ENCODE measurements around the gene FRMPD4. TPM values are rescaled to one million over a fixed set of nuclear protein-coding genes. Genes with fewer than 3 reads are reported as not detected.
A peak's percentile ranks its signal among the peaks of the same experiment; 100 is the strongest.
"Not testable (repeated sequence)": the region's sequence is repeated elsewhere in the genome, so short reads cannot be mapped to it uniquely, and the experiment has no call there.

Gene FRMPD4
- total RNA-seq, 1 experiment from 2014 or later, result not detected

GRCh38 chrX:12542251-12542650, 404.0 kb downstream of the FRMPD4 start:
- CTCF ChIA-PET; H3K9me3 ChIP-seq (ENCODE audit: insufficient read depth, low read depth): not testable (repeated sequence)

GRCh38 chrX:12548341-12548740, 410.1 kb downstream of the FRMPD4 start:
- H3K79me2 ChIP-seq (ENCODE audit: low read depth), result no peaks in the 10 kb centered on the region
- no peak overlapping the region for H3K4me3 ChIP-seq
- no peak overlapping the region for H3K4me2 ChIP-seq
- intact Hi-C loops (cut with micrococcal nuclease; ENCODE audit: unreplicated experiment), result no loop called here
- no peaks in the 10 kb centered on the region for H3K9me2 ChIP-seq (ENCODE audit: insufficient read depth)
- DNase-seq, result no peak
- ChIA-PET POLR2A (ENCODE audit: unreplicated experiment) (interaction anchor here (0.6 kb wide), 1 partner anchor 1104 kb away, joined by 6 read pairs; no protein-coding TSS in a partner anchor), CTCF (no interaction called here)
- no peaks in the 10 kb centered on the region for H4K20me1 ChIP-seq (ENCODE audit: insufficient read depth)
- H3K36me3 ChIP-seq (ENCODE audit: low read depth), result no peaks in the 10 kb centered on the region
- no peaks in the 10 kb centered on the region for H3K4me1 ChIP-seq (replicated peaks; ENCODE audit: insufficient read depth)
- no peaks in the 10 kb centered on the region for H3K27me3 ChIP-seq (ENCODE audit: insufficient read depth, low read depth)
- H3K27ac ChIP-seq, result no peak overlapping the region
- H3K9me3 ChIP-seq (ENCODE audit: insufficient read depth, low read depth), result no peaks in the 10 kb centered on the region
- H2AFZ ChIP-seq, result no peak overlapping the region
- no TSS peak for BruUV-seq (replicated peaks)
- TF ChIP-seq EZH2 (IDR thresholded peaks at IDR 0.05; ENCODE audit: low read depth), result no peak
- no peak for TF ChIP-seq CTCF (conservative IDR thresholded peaks at IDR 0.05)
- H3F3A ChIP-seq (ENCODE audit: insufficient read depth, low read depth), result no peaks in the 10 kb centered on the region

More at GRCh38 chrX:12542251-12542650, 404.0 kb downstream of the FRMPD4 start:
- intact Hi-C loops (cut with micrococcal nuclease; ENCODE audit: unreplicated experiment); H3K36me3 ChIP-seq (ENCODE audit: low read depth); H3K27me3 ChIP-seq (ENCODE audit: insufficient read depth, low read depth); DNase-seq; H3K4me1 ChIP-seq (replicated peaks; ENCODE audit: insufficient read depth); H3F3A ChIP-seq (ENCODE audit: insufficient read depth, low read depth); H3K9me2 ChIP-seq (ENCODE audit: insufficient read depth); BruUV-seq (replicated peaks); H3K27ac ChIP-seq; H3K4me3 ChIP-seq; POLR2A ChIA-PET (ENCODE audit: unreplicated experiment); H4K20me1 ChIP-seq (ENCODE audit: insufficient read depth); H2AFZ ChIP-seq; H3K79me2 ChIP-seq (ENCODE audit: low read depth); H3K4me2 ChIP-seq: not testable (repeated sequence)

- no peaks in the 10 kb centered on the region for H3K4me1 ChIP-seq (replicated peaks; ENCODE audit: insufficient read depth)
- peak in 1 of 2 experiments; percentile 16 for DNase-seq
- no peaks in the 10 kb centered on the region for H3K27me3 ChIP-seq (ENCODE audit: insufficient read depth, low read depth)
- H3K79me2 ChIP-seq (ENCODE audit: low read depth), result no peaks in the 10 kb centered on the region
- no peaks in the 10 kb centered on the region for H4K20me1 ChIP-seq (ENCODE audit: insufficient read depth)
- no peak overlapping the region for H3K27ac ChIP-seq
- no peaks in the 10 kb centered on the region for H3K9me2 ChIP-seq (ENCODE audit: insufficient read depth)
- ChIA-PET POLR2A (ENCODE audit: unreplicated experiment) (no interaction called here), CTCF (no interaction called here)
- H3K9me3 ChIP-seq (ENCODE audit: insufficient read depth, low read depth), result no peaks in the 10 kb centered on the region
- H3F3A ChIP-seq (ENCODE audit: insufficient read depth, low read depth), result no peaks in the 10 kb centered on the region
- intact Hi-C loops (cut with micrococcal nuclease; ENCODE audit: unreplicated experiment), result no loop called here
- no TSS peak for BruUV-seq (replicated peaks)
- no peak overlapping the region for H2AFZ ChIP-seq
- H3K4me2 ChIP-seq, result no peak overlapping the region
- H3K4me3 ChIP-seq, result no peak overlapping the region
- H3K36me3 ChIP-seq (ENCODE audit: low read depth), result no peaks in the 10 kb centered on the region
- TF ChIP-seq EZH2 (IDR thresholded peaks at IDR 0.05; ENCODE audit: low read depth) (no peak), CTCF (conservative IDR thresholded peaks at IDR 0.05) (no peak)
Observed at GRCh38 chrX:12548746-12549145, 410.5 kb downstream of the FRMPD4 start.

GRCh38 chrX:12554206-12554605, 415.9 kb downstream of the FRMPD4 start:
- ChIA-PET CTCF (no interaction called here), POLR2A (ENCODE audit: unreplicated experiment) (no interaction called here)
- no peaks in the 10 kb centered on the region for H3K9me2 ChIP-seq (ENCODE audit: insufficient read depth)
- no peak overlapping the region for H3K4me2 ChIP-seq
- no peak overlapping the region for H3K4me3 ChIP-seq
- H3K27me3 ChIP-seq (ENCODE audit: insufficient read depth, low read depth), result no peaks in the 10 kb centered on the region
- H3K9me3 ChIP-seq (ENCODE audit: insufficient read depth, low read depth), result no peaks in the 10 kb centered on the region
- no peaks in the 10 kb centered on the region for H4K20me1 ChIP-seq (ENCODE audit: insufficient read depth)
- no peaks in the 10 kb centered on the region for H3K36me3 ChIP-seq (ENCODE audit: low read depth)
- TF ChIP-seq EZH2 (IDR thresholded peaks at IDR 0.05; ENCODE audit: low read depth), result no peak
- no peaks in the 10 kb centered on the region for H3K4me1 ChIP-seq (replicated peaks; ENCODE audit: insufficient read depth)
- BruUV-seq (replicated peaks), result no TSS peak
- DNase-seq, result no peak
- intact Hi-C loops (cut with micrococcal nuclease; ENCODE audit: unreplicated experiment), result no loop called here
- H3K27ac ChIP-seq, result no peak overlapping the region
- no peak overlapping the region for H2AFZ ChIP-seq
- H3F3A ChIP-seq (ENCODE audit: insufficient read depth, low read depth), result no peaks in the 10 kb centered on the region
- H3K79me2 ChIP-seq (ENCODE audit: low read depth), result no peaks in the 10 kb centered on the region

All from PC-9 (cell line).